Activated CD4-positive, alpha-beta T cell treated with anti-CD3 and anti-CD28 coated beads, Interleukin-2, amount 10 ng/mL, durations not matched to agents 24 days and 14 days (primary cell): ENCODE results near the gene MC2R. TPM values are rescaled to one million over a fixed set of nuclear protein-coding genes. Genes with fewer than 3 reads are reported as not detected.

ENCODE experiments used
- DNase-seq: peaks from one replicate; pipeline ENCODE4 v3.0.0; 2022
- H3K27ac Mint-ChIP-seq: one replicate; pipeline ENCODE4 v1.8.0; 2022; ENCODE audit warnings: mild to moderate bottlenecking, mixed read lengths
- H3K27me3 Mint-ChIP-seq: one replicate; pipeline ENCODE4 v1.8.0; 2022; ENCODE audit warnings: mixed read lengths
- H3K36me3 Mint-ChIP-seq: one replicate; pipeline ENCODE4 v1.8.0; 2022; ENCODE audit warnings: low read depth, mild to moderate bottlenecking, mixed read lengths
- H3K4me1 Mint-ChIP-seq: one replicate; pipeline ENCODE4 v1.8.0; 2021; ENCODE audit warnings: mixed read lengths
- H3K4me3 Mint-ChIP-seq: one replicate; pipeline ENCODE4 v1.8.0; 2022; ENCODE audit warnings: mild to moderate bottlenecking, moderate library complexity, mixed read lengths
- H3K9me3 Mint-ChIP-seq: one replicate; pipeline ENCODE4 v1.8.0; 2021; ENCODE audit warnings: mixed read lengths
- intact Hi-C: fragments of 100-400 bp; cut with micrococcal nuclease; formaldehyde crosslinking; loops from one replicate; pipeline ENCODE4 v1.15.1; 2023
- total RNA-seq: library from RNA; stranded (reverse); gene quantifications from 2 replicates; pipeline ENCODE4 v1.2.3, GENCODE V29; 2022

MC2R gene
- total RNA-seq, 1 donor from 2014 or later = not detected

DNA sequence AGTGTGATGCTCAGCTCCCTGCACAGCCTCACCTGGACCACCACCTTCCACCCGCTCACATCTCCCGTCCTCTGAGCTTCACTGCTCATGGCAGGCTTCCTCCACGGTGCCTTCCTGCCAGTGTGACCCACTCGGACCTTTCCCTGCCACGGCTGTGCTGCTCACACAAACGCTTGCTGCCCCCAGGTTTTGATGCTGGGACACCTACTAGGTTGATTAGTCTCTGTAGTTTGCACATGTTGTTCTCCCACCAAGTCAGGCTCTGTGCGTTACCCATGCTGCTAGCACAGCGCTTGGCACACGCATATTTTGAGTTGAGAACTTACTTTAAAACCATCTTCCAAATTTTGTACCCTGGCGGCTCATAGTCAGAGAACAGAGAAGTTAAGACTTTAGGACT is 2.1 kb downstream of the MC2R start:
- intact Hi-C loops = no loop called here
- no peak for DNase-seq
- Mint-ChIP-seq H3K36me3 (no peaks in the 10 kb centered on the region), H3K27ac (no peak overlapping the region), H3K9me3 (no peaks in the 10 kb centered on the region), H3K4me3 (no peak overlapping the region), H3K27me3 (peaks cover 2% of the 10 kb centered on the region), H3K4me1 (no peaks in the 10 kb centered on the region)

DNA sequence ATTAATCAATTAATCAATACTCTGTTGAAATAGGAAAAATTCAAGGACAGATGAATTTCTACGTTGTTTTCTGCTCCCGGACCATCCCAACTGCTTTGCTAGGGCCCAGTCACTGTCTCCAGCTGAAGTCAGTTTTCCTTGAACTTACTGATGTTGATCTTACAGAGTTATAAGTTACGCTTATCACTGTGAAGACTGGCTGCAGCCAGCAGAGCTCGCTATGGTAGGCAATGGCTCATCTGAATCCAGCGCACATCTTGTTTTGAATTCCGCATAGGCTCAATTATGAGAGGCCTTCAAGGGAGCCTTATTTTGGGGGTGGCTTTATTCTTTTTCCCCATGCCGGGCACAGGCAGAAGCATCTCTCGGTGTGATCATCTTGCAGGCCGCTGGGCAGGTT is 2.7 kb downstream of the MC2R start:
- DNase-seq = no peak
- Mint-ChIP-seq H3K36me3 (no peaks in the 10 kb centered on the region), H3K9me3 (no peaks in the 10 kb centered on the region), H3K27me3 (peaks cover 2% of the 10 kb centered on the region), H3K4me1 (no peaks in the 10 kb centered on the region), H3K27ac (no peak overlapping the region), H3K4me3 (no peak overlapping the region)
- intact Hi-C loops = no loop called here

DNA sequence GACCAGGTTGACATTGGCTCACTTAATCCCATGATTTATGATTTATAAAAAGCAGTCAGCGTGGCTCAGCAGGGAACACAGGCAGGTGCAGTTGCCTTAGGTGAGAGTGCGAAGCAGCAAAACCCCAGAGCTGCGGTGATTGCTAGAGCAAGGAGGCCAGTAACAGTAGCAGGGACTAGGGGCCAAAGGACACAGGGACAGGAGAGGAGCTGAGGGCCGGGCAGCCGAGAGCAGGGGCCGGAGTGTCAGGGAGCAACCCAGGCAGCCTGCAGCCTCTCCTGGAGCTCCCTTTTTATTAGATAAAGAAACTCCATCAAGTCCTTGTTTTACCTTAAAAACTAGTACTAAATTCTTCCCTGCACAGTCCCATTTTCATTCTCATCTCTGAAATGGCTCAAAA is 4.3 kb downstream of the MC2R start:
- peaks cover 2% of the 10 kb centered on the region for H3K27me3 Mint-ChIP-seq
- no peaks in the 10 kb centered on the region for H3K9me3 Mint-ChIP-seq
- H3K36me3 Mint-ChIP-seq = no peaks in the 10 kb centered on the region
- no peak overlapping the region for H3K4me3 Mint-ChIP-seq
- H3K27ac Mint-ChIP-seq = no peak overlapping the region
- no peak for DNase-seq
- no peaks in the 10 kb centered on the region for H3K4me1 Mint-ChIP-seq
- intact Hi-C loops = no loop called here

DNA sequence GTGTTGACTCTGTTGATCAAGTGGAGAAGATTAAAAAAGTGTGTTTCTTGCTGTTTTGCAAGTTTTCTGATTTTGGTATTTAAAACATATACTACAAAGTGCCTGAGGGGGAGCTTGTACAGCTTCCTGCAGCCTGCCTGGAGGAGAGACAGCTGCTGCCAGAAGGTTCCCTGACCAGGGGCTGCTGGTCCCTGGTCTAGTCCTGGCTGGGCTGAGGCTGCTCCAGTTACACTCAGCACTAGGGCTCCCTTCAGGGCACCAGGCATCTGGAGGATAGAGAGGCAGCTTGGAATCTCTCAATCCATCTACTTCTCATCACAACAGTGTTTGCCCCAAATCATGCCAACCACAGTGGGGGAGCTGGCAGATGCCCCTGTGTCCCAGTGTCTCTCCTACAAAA is 4.8 kb downstream of the MC2R start:
- H3K4me1 Mint-ChIP-seq = no peaks in the 10 kb centered on the region
- no peak overlapping the region for H3K27ac Mint-ChIP-seq
- no peaks in the 10 kb centered on the region for H3K9me3 Mint-ChIP-seq
- peaks cover 2% of the 10 kb centered on the region for H3K27me3 Mint-ChIP-seq
- no peak for DNase-seq
- intact Hi-C loops = no loop called here
- no peak overlapping the region for H3K4me3 Mint-ChIP-seq
- no peaks in the 10 kb centered on the region for H3K36me3 Mint-ChIP-seq

DNA sequence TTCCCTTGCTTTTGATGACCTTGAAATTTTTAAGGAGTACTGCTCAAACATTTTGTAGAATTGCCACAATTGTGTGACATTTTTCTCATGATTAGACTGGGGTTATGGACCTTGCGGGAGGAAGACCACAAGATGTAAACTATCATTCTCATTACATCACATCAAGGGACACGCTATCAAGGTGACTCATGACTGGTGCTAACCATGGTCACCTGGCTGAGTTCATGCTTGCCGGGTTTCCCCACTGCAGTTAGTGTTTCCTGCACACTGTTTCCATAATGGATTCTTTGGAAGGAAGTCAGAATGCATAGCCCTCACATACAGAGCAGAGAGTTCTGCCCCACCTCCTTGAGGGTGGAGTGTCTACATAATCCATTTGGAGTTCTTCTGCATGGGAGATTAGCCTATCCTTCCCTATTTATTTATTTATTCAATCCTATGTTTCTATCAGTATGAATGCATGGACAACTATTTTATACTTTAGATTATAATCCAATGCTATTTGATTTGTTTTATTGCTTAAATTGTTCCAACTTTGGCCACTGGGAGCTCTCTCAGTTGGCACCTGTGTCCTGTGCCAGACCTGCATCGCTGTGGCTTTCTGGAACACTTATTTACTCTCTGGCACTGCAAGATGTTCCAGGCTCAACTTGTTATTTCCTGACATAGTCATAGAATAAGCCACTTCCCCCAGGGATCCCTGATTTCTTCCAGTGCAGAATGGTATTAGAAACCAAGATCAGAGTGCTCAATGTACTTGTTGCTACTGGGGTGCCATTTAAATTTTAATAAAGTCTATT is 6.0 kb downstream of the MC2R start:
- DNase-seq = no peak
- Mint-ChIP-seq H3K9me3 (no peaks in the 10 kb centered on the region), H3K36me3 (no peaks in the 10 kb centered on the region), H3K27me3 (peaks cover 2% of the 10 kb centered on the region), H3K4me3 (no peak overlapping the region), H3K27ac (no peak overlapping the region), H3K4me1 (no peaks in the 10 kb centered on the region)
- intact Hi-C loops = no loop called here

DNA sequence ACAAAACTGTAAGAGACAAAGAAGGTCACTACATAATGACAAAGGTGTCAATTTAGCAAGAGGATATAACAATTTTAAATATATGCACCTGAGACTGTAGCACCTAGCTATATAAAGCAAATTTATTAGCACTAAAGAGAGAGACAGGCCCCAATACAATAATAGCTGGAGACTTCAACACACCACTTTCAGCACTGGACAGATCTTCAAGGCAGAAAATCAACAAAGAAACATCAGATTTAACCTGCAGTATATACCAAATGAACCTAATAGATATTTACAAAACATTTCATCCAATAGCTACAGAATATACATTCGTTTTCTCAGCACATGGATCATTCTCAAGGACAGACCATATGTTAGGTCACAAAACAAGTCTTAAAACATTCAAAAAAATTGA is 14.7 kb downstream of the MC2R start:
- Mint-ChIP-seq H3K27ac (no peak overlapping the region), H3K27me3 (peaks cover 12% of the 10 kb centered on the region), H3K4me3 (no peak overlapping the region), H3K36me3 (no peaks in the 10 kb centered on the region), H3K9me3 (peaks cover 18% of the 10 kb centered on the region), H3K4me1 (no peaks in the 10 kb centered on the region)
- DNase-seq = no peak
- intact Hi-C loops = no loop called here

DNA sequence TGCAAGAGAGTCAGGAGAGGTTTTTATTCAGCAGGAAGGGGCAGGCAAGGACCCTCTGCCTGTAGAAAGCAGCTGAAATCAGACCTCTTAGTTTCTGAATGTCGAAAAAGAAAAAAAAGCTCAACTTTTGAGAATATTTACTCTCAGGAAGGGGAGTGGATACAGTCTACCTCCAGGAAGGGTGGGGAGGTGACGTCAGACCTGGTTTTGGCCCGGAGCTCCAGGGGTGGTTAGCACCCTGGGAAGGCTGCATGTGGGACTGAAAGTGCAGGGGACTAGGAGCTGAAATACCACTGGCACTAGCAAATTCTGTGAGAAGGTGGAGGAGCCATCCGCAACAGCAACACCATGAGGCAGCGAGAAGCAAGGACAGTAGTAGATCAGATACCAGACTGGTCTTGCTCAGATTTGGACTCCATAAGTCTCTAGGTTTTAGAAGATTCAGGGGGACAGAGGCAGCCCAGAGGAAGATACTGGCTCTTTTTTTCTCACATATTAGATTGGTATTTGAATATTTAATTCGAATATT is 19.8 kb downstream of the MC2R start:
- H3K27me3 Mint-ChIP-seq = peaks cover 12% of the 10 kb centered on the region
- H3K4me3 Mint-ChIP-seq = no peak overlapping the region
- H3K36me3 Mint-ChIP-seq = no peaks in the 10 kb centered on the region
- intact Hi-C loops = no loop called here
- no peak overlapping the region for H3K27ac Mint-ChIP-seq
- H3K9me3 Mint-ChIP-seq = peaks cover 14% of the 10 kb centered on the region
- no peak for DNase-seq
- no peaks in the 10 kb centered on the region for H3K4me1 Mint-ChIP-seq

DNA sequence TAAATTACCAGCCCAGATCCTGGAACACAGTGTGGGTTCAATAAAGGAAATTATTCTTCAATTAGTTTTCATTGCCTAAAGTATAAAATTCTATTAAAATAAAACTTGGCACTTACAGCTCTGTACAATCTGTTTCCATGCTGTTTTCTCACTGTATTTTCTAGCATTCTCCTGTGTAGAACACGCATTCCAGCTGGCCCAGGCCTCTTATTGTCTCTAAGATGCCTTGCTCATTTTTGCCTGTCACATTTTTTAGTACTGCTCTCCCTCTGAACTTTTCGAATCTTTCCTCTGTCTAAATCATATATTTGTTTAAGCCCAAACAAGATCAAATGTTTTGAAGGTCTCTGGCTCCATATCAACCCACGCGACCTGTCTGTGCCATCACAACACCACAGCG is 20.8 kb downstream of the MC2R start:
- intact Hi-C loops = no loop called here
- DNase-seq = no peak
- Mint-ChIP-seq H3K4me3 (no peak overlapping the region), H3K4me1 (no peaks in the 10 kb centered on the region), H3K36me3 (no peaks in the 10 kb centered on the region), H3K9me3 (peaks cover 4% of the 10 kb centered on the region), H3K27me3 (peaks cover 8% of the 10 kb centered on the region), H3K27ac (no peak overlapping the region)

DNA sequence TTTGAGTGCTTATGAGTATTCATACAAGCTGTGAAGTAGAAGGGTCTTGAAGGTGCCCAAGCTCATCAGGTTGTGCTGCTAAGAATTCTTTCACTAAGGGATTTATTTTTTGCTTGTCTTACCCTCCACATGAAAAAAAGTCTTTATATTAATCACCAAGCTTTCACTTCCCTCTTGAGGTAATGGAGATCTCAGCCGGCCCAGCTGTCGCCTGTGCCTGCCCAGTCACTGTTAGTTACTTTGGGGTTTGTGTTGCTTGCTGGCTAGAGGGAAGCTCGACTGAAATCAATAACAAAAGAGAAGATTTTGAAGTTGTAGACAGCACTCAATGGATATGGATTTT is 21.9 kb downstream of the MC2R start:
- H3K36me3 Mint-ChIP-seq = no peaks in the 10 kb centered on the region
- H3K27me3 Mint-ChIP-seq = peaks cover 7% of the 10 kb centered on the region
- intact Hi-C loops = no loop called here
- no peak overlapping the region for H3K4me3 Mint-ChIP-seq
- no peak overlapping the region for H3K27ac Mint-ChIP-seq
- no peaks in the 10 kb centered on the region for H3K4me1 Mint-ChIP-seq
- DNase-seq = no peak
- H3K9me3 Mint-ChIP-seq = no peaks in the 10 kb centered on the region

DNA sequence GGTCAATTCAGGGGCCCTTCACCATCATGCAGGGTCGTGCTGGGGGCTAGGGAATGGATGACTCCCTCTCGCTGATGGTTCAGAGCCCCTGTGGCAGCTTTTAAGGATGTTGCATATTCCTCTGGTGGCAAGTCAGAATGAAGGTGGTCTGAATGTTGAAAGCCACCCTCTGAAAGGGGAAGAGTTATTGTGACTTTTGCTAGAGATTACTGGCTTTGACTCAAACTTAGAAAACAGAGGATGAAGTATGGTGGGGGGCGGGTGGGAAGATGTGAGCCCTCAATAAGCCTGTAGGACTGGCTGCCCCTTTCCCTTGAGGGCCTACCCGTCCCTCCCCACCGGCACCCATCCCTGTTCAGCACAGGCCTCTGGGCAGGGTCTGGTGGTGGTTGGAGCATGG is 23.2 kb downstream of the MC2R start:
- intact Hi-C loops = no loop called here
- Mint-ChIP-seq H3K9me3 (no peaks in the 10 kb centered on the region), H3K4me1 (no peaks in the 10 kb centered on the region), H3K27ac (no peak overlapping the region), H3K36me3 (no peaks in the 10 kb centered on the region), H3K27me3 (peaks cover 7% of the 10 kb centered on the region), H3K4me3 (no peak overlapping the region)
- no peak for DNase-seq

DNA sequence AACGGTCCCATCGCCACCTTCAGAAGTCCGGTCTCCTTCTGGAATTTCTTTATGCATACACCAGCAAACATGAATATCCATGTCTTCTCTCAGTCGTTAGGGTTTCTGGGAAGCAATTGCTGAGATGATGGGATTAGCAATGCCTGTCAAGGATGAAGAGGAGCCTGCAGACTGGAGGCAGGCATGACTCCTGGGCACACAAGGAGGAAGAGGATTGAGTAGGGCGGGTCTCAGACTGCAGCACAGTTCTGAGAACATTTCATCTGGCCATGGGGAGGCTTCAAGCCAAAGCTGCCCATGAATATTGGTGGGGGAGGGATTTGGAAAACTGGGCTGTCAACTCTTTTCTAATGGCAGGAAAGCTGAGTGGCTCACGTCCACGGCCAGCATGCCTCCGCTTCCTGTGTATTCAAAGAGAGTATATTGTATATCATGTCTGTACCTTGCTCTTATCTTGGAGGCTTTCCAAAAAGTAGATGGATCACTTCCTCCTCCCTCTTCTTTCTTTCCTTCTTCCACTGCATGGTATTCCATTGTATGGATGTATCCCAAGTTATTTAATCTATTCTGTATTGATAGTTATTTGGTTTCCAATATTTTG is 24.5 kb downstream of the MC2R start:
- Mint-ChIP-seq H3K4me3 (no peak overlapping the region), H3K27me3 (peaks cover 7% of the 10 kb centered on the region), H3K4me1 (no peaks in the 10 kb centered on the region), H3K27ac (no peak overlapping the region), H3K9me3 (no peaks in the 10 kb centered on the region), H3K36me3 (no peaks in the 10 kb centered on the region)
- DNase-seq = no peak
- intact Hi-C loops = no loop called here

DNA sequence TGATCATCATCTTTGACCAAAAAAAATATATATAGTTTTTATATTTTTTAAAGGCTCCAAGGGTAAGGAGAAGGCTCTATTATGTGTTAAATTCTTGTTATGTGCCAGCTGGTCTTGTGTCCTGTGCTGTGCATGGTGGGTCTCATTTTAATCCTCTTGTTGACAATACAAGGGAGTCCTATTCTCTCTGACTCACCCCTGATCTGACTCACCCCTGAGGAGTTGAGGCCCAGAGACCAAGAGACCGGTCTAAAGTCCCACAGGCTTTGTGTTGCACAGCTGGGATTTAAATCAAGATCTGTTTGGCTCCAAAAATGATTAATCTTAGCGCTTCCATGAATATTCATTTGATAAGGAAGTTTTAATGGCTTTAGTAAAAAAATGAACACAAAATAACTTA is 25.7 kb downstream of the MC2R start:
- no peaks in the 10 kb centered on the region for H3K4me1 Mint-ChIP-seq
- no peaks in the 10 kb centered on the region for H3K36me3 Mint-ChIP-seq
- H3K27ac Mint-ChIP-seq = no peak overlapping the region
- H3K27me3 Mint-ChIP-seq = peaks cover 6% of the 10 kb centered on the region
- H3K9me3 Mint-ChIP-seq = no peaks in the 10 kb centered on the region
- no peak overlapping the region for H3K4me3 Mint-ChIP-seq
- DNase-seq = no peak
- intact Hi-C loops = no loop called here

DNA sequence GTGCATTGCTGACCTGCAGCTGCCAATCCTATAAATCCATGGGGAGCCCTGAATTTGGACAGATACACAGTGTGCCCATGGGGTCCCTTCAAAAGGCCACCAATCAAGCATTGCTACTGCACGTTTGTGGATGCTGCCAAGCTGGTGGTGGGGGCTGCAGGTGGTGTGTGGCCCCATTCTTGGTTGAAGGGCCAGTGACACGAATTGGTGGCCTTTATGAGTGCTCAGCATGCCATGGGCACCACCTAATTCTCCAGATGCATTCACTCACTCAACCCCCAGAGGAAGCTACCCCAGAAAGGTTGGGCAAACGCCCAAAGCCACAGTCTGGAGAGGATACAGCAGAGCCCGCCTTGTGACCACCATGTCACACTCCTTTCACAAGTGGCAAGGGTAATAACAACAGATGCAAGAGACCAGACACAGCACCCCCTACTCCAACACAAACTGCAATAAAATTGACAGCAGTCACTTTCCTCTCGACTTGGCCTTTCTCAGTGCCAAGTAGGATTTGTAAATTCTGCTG is 27.1 kb downstream of the MC2R start:
- Mint-ChIP-seq H3K4me3 (no peak overlapping the region), H3K4me1 (no peaks in the 10 kb centered on the region), H3K36me3 (no peaks in the 10 kb centered on the region), H3K27ac (no peak overlapping the region), H3K27me3 (peaks cover 5% of the 10 kb centered on the region), H3K9me3 (no peaks in the 10 kb centered on the region)
- intact Hi-C loops = no loop called here
- DNase-seq = no peak

DNA sequence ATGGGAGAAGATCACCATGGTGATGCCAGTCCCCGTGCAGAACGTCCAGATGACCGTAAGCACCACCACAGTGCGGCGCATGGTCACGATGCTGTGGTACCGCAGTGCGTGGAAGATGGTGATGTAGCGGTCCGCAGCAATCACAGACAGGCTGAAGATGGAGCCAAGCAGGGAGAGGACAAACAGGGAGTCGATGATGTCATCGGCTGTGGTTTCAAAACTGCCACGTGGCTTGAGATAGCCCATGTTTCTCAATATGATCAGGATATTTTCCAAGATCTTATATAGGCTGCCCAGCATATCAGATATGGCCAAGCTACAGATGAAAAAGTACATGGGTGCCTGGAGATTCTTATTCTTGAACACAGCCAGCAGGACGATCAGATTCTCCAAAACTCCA is 30.3 kb downstream of the MC2R start:
- Mint-ChIP-seq H3K36me3 (no peaks in the 10 kb centered on the region), H3K4me3 (no peak overlapping the region), H3K27ac (no peak overlapping the region), H3K9me3 (no peaks in the 10 kb centered on the region), H3K27me3 (peaks cover 3% of the 10 kb centered on the region), H3K4me1 (no peaks in the 10 kb centered on the region)
- intact Hi-C loops = no loop called here
- DNase-seq = no peak
